ENCODE measurements around the gene DIO1. TPM values are rescaled to one million over a fixed set of nuclear protein-coding genes. Genes with fewer than 3 reads are reported as not detected.

DIO1 gene
- total RNA-seq, 1 experiment from 2014 or later = 0.28 TPM

- BruUV-seq (replicated peaks) = no TSS peak
- Histone ChIP-seq H3K27ac (ENCODE audit: low read length) (no peak overlapping the region), H3K4me1 (ENCODE audit: control insufficient read depth, insufficient read depth, low read length) (peaks cover 4% of the 10 kb centered on the region; the same call in 1 of the 2 replicates), H3K9me3 (ENCODE audit: control insufficient read depth, insufficient read depth, low read depth, low read length) (no peaks in the 10 kb centered on the region), H3K36me3 (ENCODE audit: control insufficient read depth, insufficient read depth, low read length) (no peaks in the 10 kb centered on the region), H3K4me3 (ENCODE audit: low read depth in 2 of 2, low read length in 2 of 2) (no peak overlapping the region), H3K27me3 (ENCODE audit: control insufficient read depth, insufficient read depth, low read length) (no peaks in the 10 kb centered on the region)
- ChIA-PET POLR2A (no interaction called here), CTCF (no interaction called here)
- in situ Hi-C loops (cut with HindIII; ENCODE audit: low pct_unique_long_range_greater_than_20kb, low sequenced_read_pairs) (no loop called here), intact Hi-C loops (cut with micrococcal nuclease; ENCODE audit: unreplicated experiment) (no loop called here)
- TF ChIP-seq SIN3A (IDR thresholded peaks at IDR 0.05; ENCODE audit: borderline replicate concordance, insufficient read depth, low read depth, low read length) (no peak), CTCF (IDR thresholded peaks at IDR 0.05) (no peak), REST (IDR thresholded peaks at IDR 0.05; ENCODE audit: insufficient read depth in 1 of 2, low read depth in 2 of 2, low read length in 1 of 2) (no peak), POLR2AphosphoS5 (IDR thresholded peaks at IDR 0.05; ENCODE audit: low read depth, low read length) (no peak), TCF7L2 (IDR thresholded peaks at IDR 0.05; ENCODE audit: low read depth, low read length) (no peak)
- ATAC-seq = no peak
- no peak for DNase-seq (ENCODE audit: low read depth, low spot score)
Measured at GRCh38 chr1:53895421-53895820, 1.4 kb downstream of the DIO1 start.

GRCh38 chr1:53896635-53897229 is 2.7 kb downstream of the DIO1 start:
- in situ Hi-C loops (cut with HindIII; ENCODE audit: low pct_unique_long_range_greater_than_20kb, low sequenced_read_pairs) (no loop called here), intact Hi-C loops (cut with micrococcal nuclease; ENCODE audit: unreplicated experiment) (no loop called here)
- no peak for ATAC-seq
- TF ChIP-seq POLR2AphosphoS5 (IDR thresholded peaks at IDR 0.05; ENCODE audit: low read depth, low read length) (no peak), CTCF (IDR thresholded peaks at IDR 0.05) (no peak), REST (IDR thresholded peaks at IDR 0.05; ENCODE audit: insufficient read depth in 1 of 2, low read depth in 2 of 2, low read length in 1 of 2) (no peak), SIN3A (IDR thresholded peaks at IDR 0.05; ENCODE audit: borderline replicate concordance, insufficient read depth, low read depth, low read length) (no peak), TCF7L2 (IDR thresholded peaks at IDR 0.05; ENCODE audit: low read depth, low read length) (no peak)
- ChIA-PET CTCF (no interaction called here), POLR2A (no interaction called here)
- 0 out of 2 replicates have a peak, but pooled peaks cover 3% of the 10 kb centered on the region for H3K4me1 ChIP-seq (ENCODE audit: control insufficient read depth, insufficient read depth, low read length)
- H3K4me3 ChIP-seq (ENCODE audit: low read depth in 2 of 2, low read length in 2 of 2) = no peak overlapping the region
- no TSS peak for BruUV-seq (replicated peaks)
- no peaks in the 10 kb centered on the region for H3K27me3 ChIP-seq (ENCODE audit: control insufficient read depth, insufficient read depth, low read length)
- no peaks in the 10 kb centered on the region for H3K9me3 ChIP-seq (ENCODE audit: control insufficient read depth, insufficient read depth, low read depth, low read length)
- no peak for DNase-seq (ENCODE audit: low read depth, low spot score)
- no peaks in the 10 kb centered on the region for H3K36me3 ChIP-seq (ENCODE audit: control insufficient read depth, insufficient read depth, low read length)
- no peak overlapping the region for H3K27ac ChIP-seq (ENCODE audit: low read length)

Data from Panc1 (cell line).